ENCODE results near the gene HPCA.

The HPCA gene

DNA sequence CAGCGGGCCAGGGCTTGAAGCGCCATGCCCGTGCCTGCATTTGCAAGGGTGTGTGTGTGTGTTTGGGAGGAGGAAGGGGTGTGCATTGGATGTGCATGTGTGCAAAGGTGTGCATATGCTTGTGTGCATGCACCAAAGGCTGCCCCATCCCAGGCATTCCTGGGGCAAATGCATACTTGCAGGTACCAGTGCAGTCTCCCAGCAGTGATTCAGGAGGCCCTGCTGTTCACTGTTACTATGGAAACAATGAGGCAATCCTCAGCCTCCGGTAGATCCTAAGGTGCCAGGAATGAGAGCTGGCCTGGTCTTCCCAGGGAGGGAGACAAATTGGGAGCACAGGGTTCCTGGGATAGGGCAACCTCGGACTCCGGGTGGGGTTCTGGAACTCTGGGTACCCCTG, 8.1 kb upstream of the HPCA start:
- TF ChIP-seq, protein P1, sequence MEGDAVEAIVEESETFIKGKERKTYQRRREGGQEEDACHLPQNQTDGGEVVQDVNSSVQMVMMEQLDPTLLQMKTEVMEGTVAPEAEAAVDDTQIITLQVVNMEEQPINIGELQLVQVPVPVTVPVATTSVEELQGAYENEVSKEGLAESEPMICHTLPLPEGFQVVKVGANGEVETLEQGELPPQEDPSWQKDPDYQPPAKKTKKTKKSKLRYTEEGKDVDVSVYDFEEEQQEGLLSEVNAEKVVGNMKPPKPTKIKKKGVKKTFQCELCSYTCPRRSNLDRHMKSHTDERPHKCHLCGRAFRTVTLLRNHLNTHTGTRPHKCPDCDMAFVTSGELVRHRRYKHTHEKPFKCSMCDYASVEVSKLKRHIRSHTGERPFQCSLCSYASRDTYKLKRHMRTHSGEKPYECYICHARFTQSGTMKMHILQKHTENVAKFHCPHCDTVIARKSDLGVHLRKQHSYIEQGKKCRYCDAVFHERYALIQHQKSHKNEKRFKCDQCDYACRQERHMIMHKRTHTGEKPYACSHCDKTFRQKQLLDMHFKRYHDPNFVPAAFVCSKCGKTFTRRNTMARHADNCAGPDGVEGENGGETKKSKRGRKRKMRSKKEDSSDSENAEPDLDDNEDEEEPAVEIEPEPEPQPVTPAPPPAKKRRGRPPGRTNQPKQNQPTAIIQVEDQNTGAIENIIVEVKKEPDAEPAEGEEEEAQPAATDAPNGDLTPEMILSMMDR (IDR thresholded peaks at IDR 0.05; ENCODE audit: low read depth, low read length, missing control alignments) = no peak
- no peak overlapping the region for H3K4me3 ChIP-seq (ENCODE audit: low read depth, low read length)
- no peak for DNase-seq (ENCODE audit: low read depth)

DNA sequence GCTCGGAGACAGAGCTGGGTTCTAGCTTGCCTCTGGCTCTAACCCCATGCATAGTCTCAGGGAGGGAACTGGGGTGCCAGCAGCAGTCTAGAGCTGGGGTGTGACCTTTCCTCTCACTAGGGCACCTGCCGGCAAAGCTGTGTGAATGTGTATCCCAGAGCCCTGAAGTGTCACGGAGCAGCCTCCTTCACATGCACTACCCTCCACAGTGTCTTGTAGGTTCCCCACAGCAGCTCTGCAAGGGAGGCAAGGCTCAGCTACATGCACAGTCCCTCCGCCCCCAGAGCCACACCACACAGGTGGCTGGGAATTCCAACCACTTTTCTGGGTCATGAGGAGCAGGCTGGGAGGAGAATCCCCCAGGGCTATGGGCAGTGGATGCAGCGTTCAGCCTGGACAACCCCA, 7.7 kb upstream of the HPCA start:
- TF ChIP-seq, protein P1 (IDR thresholded peaks at IDR 0.05; ENCODE audit: low read depth, low read length, missing control alignments) = no peak
- no peak overlapping the region for H3K4me3 ChIP-seq (ENCODE audit: low read depth, low read length)
- DNase-seq (ENCODE audit: low read depth) = no peak

DNA sequence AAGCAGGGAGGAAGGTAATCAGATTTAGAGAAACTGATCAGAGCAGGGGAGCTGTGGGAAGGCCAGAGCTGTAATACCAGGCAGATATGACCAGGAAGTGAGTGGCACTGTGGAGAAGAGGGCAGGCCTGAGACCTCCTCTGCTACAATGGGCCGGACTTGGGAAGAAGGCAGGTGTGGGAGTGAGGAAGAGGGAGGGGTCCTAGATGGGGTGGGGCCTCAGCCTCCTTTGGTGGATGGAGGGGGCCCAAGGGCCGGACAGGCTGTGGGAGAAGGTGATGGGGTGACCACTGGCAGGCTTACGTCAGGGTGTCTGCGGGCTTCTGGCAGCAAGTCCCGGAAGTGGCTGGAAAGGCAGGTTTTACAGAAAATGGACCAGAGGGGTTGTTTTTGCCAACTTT, 5.0 kb upstream of the HPCA start:
- DNase-seq (ENCODE audit: low read depth) = no peak
- TF ChIP-seq, protein P1 (IDR thresholded peaks at IDR 0.05; ENCODE audit: low read depth, low read length, missing control alignments) = no peak
- no peak overlapping the region for H3K4me3 ChIP-seq (ENCODE audit: low read depth, low read length)

DNA sequence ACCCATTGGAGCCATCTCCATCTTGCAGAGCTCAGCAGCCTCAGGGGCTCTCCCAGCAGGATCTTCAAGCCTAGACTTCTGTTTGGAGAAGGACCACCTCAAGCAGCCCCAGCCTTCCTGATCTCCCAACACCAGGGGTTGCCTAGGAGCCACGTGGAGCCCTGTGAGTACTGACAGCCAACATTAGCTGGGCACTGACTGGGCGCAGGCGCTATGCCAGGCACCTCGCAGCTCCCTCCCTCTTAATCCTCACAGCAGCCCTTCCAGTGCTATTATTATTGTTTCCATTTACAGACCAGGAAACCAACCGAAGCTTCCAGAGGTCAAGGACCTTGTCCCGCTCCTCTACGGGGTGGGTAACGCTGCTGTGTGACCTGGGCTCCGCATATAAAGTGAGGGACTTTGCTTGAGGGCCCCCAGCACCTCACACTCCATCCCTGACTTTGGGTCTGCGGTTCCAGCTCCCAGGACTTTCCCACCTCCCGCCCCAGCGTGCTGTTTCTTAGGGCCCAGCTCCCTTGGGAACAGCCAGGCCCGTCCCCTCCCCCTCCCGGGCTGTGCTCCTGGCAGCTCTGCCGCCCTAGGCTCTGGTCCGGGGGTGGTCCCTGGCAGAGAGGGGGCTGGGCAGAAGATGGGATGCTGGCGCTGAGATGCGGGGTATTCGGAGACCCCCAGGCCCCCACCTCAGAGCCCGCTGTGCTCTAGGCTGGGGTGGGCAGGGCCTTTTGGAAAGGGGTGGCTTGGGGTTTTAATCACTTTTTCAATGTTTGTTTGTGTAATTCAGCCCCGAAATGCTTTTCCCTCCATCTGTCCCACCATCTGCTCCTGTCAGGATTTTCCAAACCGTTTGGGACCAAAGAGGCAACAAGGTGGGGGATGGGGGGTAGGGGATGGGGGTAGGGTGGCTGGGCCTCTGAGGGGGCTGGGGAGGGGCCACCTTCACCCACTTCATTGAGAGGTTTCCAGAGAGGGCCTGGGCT, 4.1 kb upstream of the HPCA start:
- H3K4me3 ChIP-seq (ENCODE audit: low read depth, low read length) = no peak overlapping the region

DNA sequence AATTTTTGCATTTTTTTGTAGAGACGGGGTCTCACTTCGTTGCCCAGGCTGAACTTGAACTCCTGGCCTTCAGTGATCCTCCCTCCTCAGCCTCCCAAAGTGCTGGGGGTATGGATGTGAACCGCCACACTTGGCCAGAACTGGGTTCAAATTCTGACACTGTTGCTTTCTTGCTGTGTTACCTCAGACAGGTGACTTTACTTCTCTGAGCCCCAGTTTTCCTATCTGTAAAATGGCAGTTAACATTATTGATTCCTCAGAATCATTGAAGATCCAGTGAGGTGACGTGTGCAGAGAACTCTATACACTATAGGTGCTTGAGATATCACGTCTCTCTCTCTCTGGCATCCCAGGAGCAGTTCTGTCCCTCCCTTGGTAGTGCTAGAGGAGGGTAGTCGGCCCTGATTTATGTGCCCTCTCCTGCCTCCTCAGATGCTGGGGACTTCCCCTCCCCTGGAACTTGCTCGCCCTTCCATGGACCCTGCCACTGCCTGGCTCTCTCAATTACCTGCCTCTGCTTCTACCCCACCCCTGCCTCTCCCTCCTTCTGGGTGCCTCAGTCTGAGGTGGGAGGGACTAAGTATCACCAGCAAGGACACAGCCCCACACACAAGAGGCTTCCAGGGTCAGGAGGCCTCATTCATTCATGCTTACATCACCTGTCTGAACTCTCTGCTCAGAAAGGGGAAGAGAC, 2.8 kb upstream of the HPCA start:
- no peak overlapping the region for H3K4me3 ChIP-seq (ENCODE audit: low read depth, low read length)
- TF ChIP-seq, protein P1 (IDR thresholded peaks at IDR 0.05; ENCODE audit: low read depth, low read length, missing control alignments) = no peak
- DNase-seq (ENCODE audit: low read depth) = no peak

More for the DNA sequence above, 4.1 kb upstream of the HPCA start:
- TF ChIP-seq, protein P1 (IDR thresholded peaks at IDR 0.05; ENCODE audit: low read depth, low read length, missing control alignments) = no peak
- no peak for DNase-seq (ENCODE audit: low read depth)

DNA sequence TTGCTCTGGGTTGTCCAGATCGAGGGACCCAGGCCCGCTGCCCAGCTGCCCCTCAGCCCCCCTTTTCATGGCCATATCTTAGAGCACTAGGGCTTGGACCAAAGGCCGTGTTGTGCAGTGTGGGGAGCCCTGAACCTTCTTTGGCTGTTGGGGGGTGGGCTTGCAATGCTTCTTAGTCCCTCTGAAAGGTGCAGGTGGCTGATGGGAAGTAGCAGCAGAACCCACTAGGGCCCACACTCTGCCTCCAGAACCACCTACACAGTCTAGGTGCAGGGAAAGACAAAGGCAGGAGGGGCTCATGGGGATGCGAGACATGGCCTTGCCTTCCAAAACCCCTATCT, 2.3 kb upstream of the HPCA start:
- no peak overlapping the region for H3K4me3 ChIP-seq (ENCODE audit: low read depth, low read length)
- TF ChIP-seq, protein P1 (IDR thresholded peaks at IDR 0.05; ENCODE audit: low read depth, low read length, missing control alignments) = no peak
- no peak for DNase-seq (ENCODE audit: low read depth)
